Uterus (tissue), 4 donors: ENCODE data around the gene VPS26B. TPM values are rescaled to one million over a fixed set of nuclear protein-coding genes. Genes with fewer than 3 reads are reported as not detected.

Source experiments
- DNase-seq, 2 donors: peaks; one replicate each; pipeline ENCODE4 v3.0.0-alpha.2; 2019 to 2020
- H3K27ac ChIP-seq, 2 donors: fragments of 200-600 bp; sonication (generic); 1 replicate in 1 of 2; 2 replicates in 1 of 2; pipeline ENCODE4 v1.5.1; 2016 to 2018
- H3K27me3 ChIP-seq, 2 donors: fragments of 200-600 bp; sonication (generic); one replicate each; pipeline ENCODE4 v1.5.1; 2018 to 2019; ENCODE audit warnings: control low read depth in 1 of 2
- H3K36me3 ChIP-seq, 2 donors: fragments of 200-600 bp; sonication (generic); one replicate each; pipeline ENCODE4 v1.5.1; 2019; ENCODE audit warnings: control low read depth in 1 of 2
- H3K4me1 ChIP-seq, 2 donors: fragments of 200-600 bp; sonication (generic); one replicate each; pipeline ENCODE4 v1.5.1; 2018 to 2019; ENCODE audit warnings: control low read depth in 1 of 2
- H3K4me3 ChIP-seq, 2 donors: fragments of 200-600 bp; sonication (generic); 1 replicate in 1 of 2; 2 replicates in 1 of 2; pipeline ENCODE4 v1.5.1; 2018 to 2019; ENCODE audit warnings: mild to moderate bottlenecking in 1 of 2
- H3K9me3 ChIP-seq, 2 donors: fragments of 200-600 bp; sonication (generic); one replicate each; pipeline ENCODE4 v1.5.1; 2019; ENCODE audit warnings: control low read depth in 1 of 2
- CTCF ChIP-seq, 4 experiments: fragments of 200-600 bp in 2 of 4; fragments of 450-650 bp in 2 of 4; sonication (generic) in 2 of 4; IDR thresholded peaks; one replicate each; pipeline ENCODE4 v1.5.1; 2016 to 2019; ENCODE audit warnings: antibody characterized with exemption in 4 of 4, mild to moderate bottlenecking in 2 of 4, moderate library complexity in 1 of 4
- POLR2A ChIP-seq, 2 donors: fragments of 450-650 bp; IDR thresholded peaks; one replicate each; pipeline ENCODE4 v1.6.1; 2016; ENCODE audit warnings: antibody characterized with exemption in 2 of 2, mild to moderate bottlenecking in 1 of 2, moderate library complexity in 1 of 2
- intact Hi-C: fragments of 100-400 bp; cut with DNase I; formaldehyde crosslinking; loops from one replicate; pipeline ENCODE4 v1.15.1; 2023; ENCODE audit warnings: low total_unique reads
- total RNA-seq, 4 donors: library from RNA; depleted of rRNA in 3 of 4; stranded (reverse); fragments of >200 nt in 3 of 4; gene quantifications; one replicate each; pipeline versions ENCODE4 v1.1.0 to v1.2.4, GENCODE V29; 2014 to 2023
- donor health status: DM: yes; HTN: yes; CAD: no.

VPS26B gene
- total RNA-seq, 4 donors from 2014 or later = 10.6 to 46.5 (median 39.8) TPM

GRCh38 chr11:134267461-134267860 lies 43.0 kb downstream of the VPS26B start:
- no peak for DNase-seq
- H3K4me3 ChIP-seq = no peak overlapping the region
- TF ChIP-seq POLR2A (IDR thresholded peaks at IDR 0.05) (no peak), CTCF (IDR thresholded peaks at IDR 0.05) (no peak)
- no peak overlapping the region for H3K27ac ChIP-seq
- intact Hi-C loops = loop anchor here (10.0 kb wide), 1 partner anchor 53 kb away; no protein-coding TSS in a partner anchor
- no peaks in the 10 kb centered on the region for H3K27me3 ChIP-seq
- H3K4me1 ChIP-seq = no peaks in the 10 kb centered on the region
- no peaks in the 10 kb centered on the region for H3K9me3 ChIP-seq
- H3K36me3 ChIP-seq = no peaks in the 10 kb centered on the region

- Histone ChIP-seq H3K9me3 (no peaks in the 10 kb centered on the region), H3K4me1 (no peaks in the 10 kb centered on the region), H3K27ac (no peak overlapping the region), H3K4me3 (no peak overlapping the region), H3K27me3 (no peaks in the 10 kb centered on the region), H3K36me3 (no peaks in the 10 kb centered on the region)
- no peak for TF ChIP-seq CTCF (IDR thresholded peaks at IDR 0.05)
- no peak for TF ChIP-seq POLR2A (IDR thresholded peaks at IDR 0.05)
- DNase-seq = no peak
- intact Hi-C loops = loop anchor here (10.0 kb wide), 1 partner anchor 53 kb away; no protein-coding TSS in a partner anchor
Measured at GRCh38 chr11:134267966-134268365, 43.5 kb downstream of the VPS26B start.

- Histone ChIP-seq H3K4me3 (no peak overlapping the region), H3K4me1 (no peaks in the 10 kb centered on the region), H3K27me3 (peaks cover 0 to 8% of the 10 kb centered on the region in 2 donors), H3K36me3 (no peaks in the 10 kb centered on the region), H3K9me3 (no peaks in the 10 kb centered on the region), H3K27ac (no peak overlapping the region)
- DNase-seq = no peak
- intact Hi-C loops = no loop called here
- TF ChIP-seq POLR2A (IDR thresholded peaks at IDR 0.05) (no peak), CTCF (IDR thresholded peaks at IDR 0.05) (no peak)
Measured at GRCh38 chr11:134270250-134270714, 45.8 kb downstream of the VPS26B start.

- Histone ChIP-seq H3K27ac (no peak overlapping the region), H3K36me3 (no peaks in the 10 kb centered on the region), H3K4me3 (no peak overlapping the region), H3K9me3 (no peaks in the 10 kb centered on the region), H3K4me1 (peaks cover 0 to 15% of the 10 kb centered on the region in 2 donors), H3K27me3 (peaks cover 13 to 17% of the 10 kb centered on the region in 2 donors)
- TF ChIP-seq CTCF (IDR thresholded peaks at IDR 0.05) = no peak
- TF ChIP-seq POLR2A (IDR thresholded peaks at IDR 0.05) = no peak
- intact Hi-C loops = no loop called here
- DNase-seq = no peak
Measured at GRCh38 chr11:134271978-134272377, 47.5 kb downstream of the VPS26B start.

- H3K27me3 ChIP-seq = peaks cover 16 to 24% of the 10 kb centered on the region in 2 donors
Measured at GRCh38 chr11:134272381-134273316, 48.2 kb downstream of the VPS26B start.

More at GRCh38 chr11:134272381-134273316, 48.2 kb downstream of the VPS26B start:
- no peak for TF ChIP-seq POLR2A (IDR thresholded peaks at IDR 0.05)
- no peak for TF ChIP-seq CTCF (IDR thresholded peaks at IDR 0.05)
- no peaks in the 10 kb centered on the region for H3K36me3 ChIP-seq
- H3K9me3 ChIP-seq = no peaks in the 10 kb centered on the region
- DNase-seq = no peak
- no peak overlapping the region for H3K4me3 ChIP-seq
- intact Hi-C loops = no loop called here
- no peak overlapping the region for H3K27ac ChIP-seq
- H3K4me1 ChIP-seq = peaks cover 0 to 16% of the 10 kb centered on the region in 2 donors
